ENCODE data around the gene PDP2.

PDP2 gene

GRCh38 chr16:66882702-66883101, 2.4 kb downstream of the PDP2 start:
- peaks cover 4 to 67% (median 46%) of the 10 kb centered on the region in 11 experiments; a peak in 20 of 22 replicates for H4K20me1 ChIP-seq
- H3K27me3 ChIP-seq: no peaks in the 10 kb centered on the region
- TF ChIP-seq Cebpa-rat (IDR thresholded peaks at IDR 0.05): no peak
- H3K27ac ChIP-seq: no peak overlapping the region
- peaks cover 31 to 95% (median 83%) of the 10 kb centered on the region in 10 experiments for H3K4me1 ChIP-seq
- H3K4me2 ChIP-seq: peak overlapping the region in 9 of 11 experiments; percentile 12 to 99 (median 96); a peak in 16 of 22 replicates
- H3K36me3 ChIP-seq: peaks cover 24 to 52% (median 38%) of the 10 kb centered on the region in 11 experiments
- H3K4me3 ChIP-seq: no peak overlapping the region
- H3K9ac ChIP-seq: no peak overlapping the region
- peaks cover 0 to 4% (median 0%) of the 10 kb centered on the region in 11 experiments; a peak in 3 of 22 replicates for H3K9me3 ChIP-seq (replicated peaks in 1 of 11)

GRCh38 chr16:66885491-66885890, 5.2 kb downstream of the PDP2 start:
- Histone ChIP-seq H3K4me2 (peak overlapping the region in 3 of 11 experiments; percentile 2 to 98 (median 90); a peak in 3 of 22 replicates), H3K27ac (no peak overlapping the region), H3K36me3 (peaks cover 24 to 71% (median 42%) of the 10 kb centered on the region in 11 experiments), H3K27me3 (no peaks in the 10 kb centered on the region), H3K4me3 (no peak overlapping the region), H3K9ac (0 out of 22 replicates have a peak overlapping the region, but pooled peaks of 1 of the 11 experiments have one; percentile 23), H3K9me3 (replicated peaks in 1 of 11) (no peaks in the 10 kb centered on the region), H4K20me1 (peaks cover 4 to 93% (median 59%) of the 10 kb centered on the region in 11 experiments; a peak in 20 of 22 replicates), H3K4me1 (peaks cover 10 to 83% (median 71%) of the 10 kb centered on the region in 10 experiments)
- TF ChIP-seq Cebpa-rat (IDR thresholded peaks at IDR 0.05): no peak

DNA sequence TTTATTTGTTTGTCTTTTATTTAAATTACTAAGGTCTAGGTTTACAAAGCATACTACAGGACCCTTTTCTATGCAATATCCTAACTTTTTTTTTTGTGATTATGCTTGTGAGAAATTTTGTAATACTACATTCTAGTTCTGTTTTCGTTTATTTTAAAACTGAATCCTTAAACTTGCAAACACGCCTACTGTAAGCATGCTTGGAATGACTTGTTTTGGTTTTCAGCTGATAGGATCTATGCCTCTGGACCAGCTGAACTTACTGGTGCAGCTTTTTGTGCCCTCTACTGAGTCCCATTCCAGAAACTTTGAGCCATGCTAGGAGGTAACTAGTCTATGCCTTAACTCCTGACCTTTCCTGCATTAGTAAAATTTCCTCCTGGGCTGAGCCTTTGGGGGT, 6.0 kb downstream of the PDP2 start:
- no peak for TF ChIP-seq Cebpa-rat (IDR thresholded peaks at IDR 0.05)
- Histone ChIP-seq H3K4me1 (peaks cover 10 to 80% (median 67%) of the 10 kb centered on the region in 10 experiments), H3K4me3 (no peak overlapping the region), H3K4me2 (peak overlapping the region in 7 of 11 experiments; percentile 1 to 31 (median 25); a peak in 7 of 22 replicates), H3K9ac (0 out of 22 replicates have a peak overlapping the region, but pooled peaks of 1 of the 11 experiments have one; percentile 3), H4K20me1 (peaks cover 4 to 99% (median 62%) of the 10 kb centered on the region in 11 experiments; a peak in 20 of 22 replicates), H3K27me3 (no peaks in the 10 kb centered on the region), H3K36me3 (peaks cover 24 to 80% (median 47%) of the 10 kb centered on the region in 11 experiments), H3K9me3 (replicated peaks in 1 of 11) (no peaks in the 10 kb centered on the region), H3K27ac (no peak overlapping the region)

DNA sequence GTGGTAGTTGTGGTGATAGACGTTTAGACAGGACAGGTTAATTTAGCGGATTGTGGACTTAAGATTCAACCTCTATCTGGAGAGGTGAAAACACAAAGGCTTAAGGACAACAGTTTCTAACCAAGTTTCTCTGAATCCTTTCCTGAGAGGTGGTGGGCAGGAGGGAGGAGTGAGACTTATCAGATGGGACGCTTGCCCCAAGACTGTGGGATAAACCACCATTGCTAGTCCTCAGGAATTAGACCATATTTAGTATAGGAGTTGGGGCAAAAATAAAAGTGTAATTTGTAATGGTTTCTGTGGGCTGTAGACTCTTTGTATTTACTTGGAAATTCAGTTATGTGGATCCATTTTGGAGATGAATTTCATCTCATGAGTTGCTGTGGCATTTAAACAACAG, 6.6 kb downstream of the PDP2 start:
- peak overlapping the region in 10 of 11 experiments; percentile 1 to 31 (median 18); a peak in 11 of 22 replicates for H3K4me2 ChIP-seq

DNA sequence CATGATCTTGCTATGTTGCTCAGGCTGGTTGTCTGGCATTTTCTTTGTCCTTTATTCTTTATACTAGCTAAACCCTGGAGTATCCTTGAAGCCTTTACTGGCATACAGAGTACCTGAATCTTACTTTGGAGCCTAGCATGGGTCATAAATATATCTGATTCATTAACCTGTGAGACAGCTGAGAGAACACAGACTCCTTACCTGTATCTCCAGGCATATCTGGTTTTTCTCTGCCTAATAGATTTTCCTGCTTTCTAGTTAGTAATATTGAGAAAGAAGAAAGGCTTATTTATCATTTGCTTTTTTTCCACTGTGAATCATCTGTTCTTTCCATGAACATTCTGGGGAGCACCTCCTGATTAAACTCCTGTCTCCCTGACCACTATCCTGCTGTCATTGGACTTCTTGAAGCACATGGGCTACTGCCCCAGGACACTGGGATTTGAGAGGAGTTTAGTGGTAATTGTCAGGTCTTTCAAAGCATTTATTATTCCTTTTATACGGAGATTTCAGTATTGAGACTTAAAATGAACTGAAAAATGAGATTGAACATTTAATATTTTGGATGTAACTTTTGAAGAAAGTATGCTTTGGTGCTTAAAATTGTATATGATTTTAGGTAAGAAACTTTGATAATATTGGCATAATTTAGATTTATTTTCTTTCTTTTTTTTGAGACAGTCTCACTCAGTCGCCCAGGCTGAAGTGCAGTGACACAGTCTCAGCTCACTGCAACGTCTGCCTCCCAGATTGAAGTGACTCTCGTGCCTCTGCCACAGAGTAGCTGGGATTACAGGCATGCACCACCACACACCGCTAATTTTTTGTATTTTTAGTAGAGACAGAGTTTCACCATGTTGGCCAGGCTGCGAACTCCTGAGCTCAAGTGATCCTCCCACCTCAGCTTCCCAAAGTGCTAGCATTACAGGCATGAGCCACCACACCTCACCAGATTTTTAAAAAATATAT, 8.6 kb downstream of the PDP2 start:
- Histone ChIP-seq H3K27ac (no peak overlapping the region), H3K4me2 (peak overlapping the region in 2 of 11 experiments; percentile 1 to 5; a peak in 2 of 22 replicates), H4K20me1 (peaks cover 4 to 84% (median 45%) of the 10 kb centered on the region in 11 experiments; a peak in 19 of 22 replicates), H3K4me1 (peaks cover 6 to 65% (median 53%) of the 10 kb centered on the region in 10 experiments), H3K27me3 (no peaks in the 10 kb centered on the region), H3K9me3 (replicated peaks in 1 of 11) (no peaks in the 10 kb centered on the region), H3K36me3 (peaks cover 21 to 73% (median 45%) of the 10 kb centered on the region in 11 experiments), H3K9ac (no peak overlapping the region), H3K4me3 (no peak overlapping the region)
- TF ChIP-seq Cebpa-rat (IDR thresholded peaks at IDR 0.05): no peak

More for the DNA sequence above, 6.6 kb downstream of the PDP2 start:
- Histone ChIP-seq H3K27ac (no peak overlapping the region), H3K4me1 (peaks cover 4 to 80% (median 65%) of the 10 kb centered on the region in 10 experiments; a peak in 18 of 20 replicates), H3K36me3 (peaks cover 24 to 86% (median 51%) of the 10 kb centered on the region in 11 experiments), H3K27me3 (no peaks in the 10 kb centered on the region), H4K20me1 (peaks cover 4 to 99% (median 56%) of the 10 kb centered on the region in 11 experiments; a peak in 20 of 22 replicates), H3K9me3 (replicated peaks in 1 of 11) (no peaks in the 10 kb centered on the region), H3K9ac (no peak overlapping the region), H3K4me3 (no peak overlapping the region)
- TF ChIP-seq Cebpa-rat (IDR thresholded peaks at IDR 0.05): no peak

DNA sequence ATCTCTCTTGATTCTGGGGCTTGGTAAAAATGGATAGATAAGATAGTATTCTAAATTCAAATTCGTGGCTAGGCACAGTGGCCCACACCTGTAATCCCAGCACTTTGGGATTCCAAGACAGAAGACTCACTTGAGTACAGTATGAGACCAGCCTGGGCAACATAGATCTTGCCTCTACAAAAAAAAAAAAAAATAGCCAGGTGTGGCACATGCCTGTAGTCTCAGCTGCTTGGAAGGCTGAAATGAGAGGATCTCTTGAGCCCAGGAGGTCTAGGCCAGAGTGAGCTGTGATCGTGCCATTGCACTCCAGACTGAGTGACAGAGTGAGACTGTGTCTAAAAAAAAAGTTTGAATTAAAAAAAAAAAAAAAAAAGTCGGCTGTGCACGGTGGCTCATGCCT, 9.3 kb downstream of the PDP2 start:
- Histone ChIP-seq H3K36me3 (peaks cover 15 to 66% (median 38%) of the 10 kb centered on the region in 11 experiments), H3K4me2 (peak overlapping the region in 1 of 11 experiments; percentile 1; a peak in 1 of 22 replicates), H3K9me3 (replicated peaks in 1 of 11) (no peaks in the 10 kb centered on the region), H4K20me1 (peaks cover 4 to 84% (median 43%) of the 10 kb centered on the region in 11 experiments; a peak in 19 of 22 replicates), H3K27me3 (no peaks in the 10 kb centered on the region), H3K4me1 (peaks cover 6 to 58% (median 46%) of the 10 kb centered on the region in 10 experiments), H3K4me3 (no peak overlapping the region), H3K9ac (no peak overlapping the region), H3K27ac (no peak overlapping the region)
- TF ChIP-seq Cebpa-rat (IDR thresholded peaks at IDR 0.05): no peak

DNA sequence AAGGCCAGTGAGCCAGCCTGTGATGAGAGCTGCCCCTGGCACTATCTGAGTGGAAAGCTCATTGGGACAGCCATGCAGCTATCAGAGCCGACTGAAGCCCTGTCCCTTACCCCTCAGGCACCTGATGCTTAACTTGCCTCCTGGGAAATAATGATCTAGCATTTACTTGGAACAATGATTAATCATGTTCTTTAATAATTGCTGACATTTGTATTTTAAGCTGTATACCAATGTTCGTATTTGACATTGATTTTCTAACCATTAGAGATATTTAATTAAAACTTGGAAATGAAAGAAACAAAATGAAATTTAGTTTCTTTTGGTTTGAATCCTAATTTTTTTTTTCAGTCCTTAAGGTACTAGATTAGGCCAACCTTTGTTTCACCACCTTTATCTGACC, 10.5 kb downstream of the PDP2 start:
- TF ChIP-seq Cebpa-rat (IDR thresholded peaks at IDR 0.05): no peak
- no peak overlapping the region for H3K4me3 ChIP-seq
- H3K4me2 ChIP-seq: no peak overlapping the region
- H3K36me3 ChIP-seq: peaks cover 3 to 55% (median 27%) of the 10 kb centered on the region in 11 experiments; a peak in 20 of 22 replicates
- H3K27me3 ChIP-seq: no peaks in the 10 kb centered on the region
- H4K20me1 ChIP-seq: peaks cover under 1 to 80% (median 31%) of the 10 kb centered on the region in 11 experiments; a peak in 17 of 22 replicates
- no peak overlapping the region for H3K9ac ChIP-seq
- H3K27ac ChIP-seq: no peak overlapping the region
- no peaks in the 10 kb centered on the region for H3K9me3 ChIP-seq (replicated peaks in 1 of 11)
- peaks cover 6 to 57% (median 44%) of the 10 kb centered on the region in 10 experiments for H3K4me1 ChIP-seq

DNA sequence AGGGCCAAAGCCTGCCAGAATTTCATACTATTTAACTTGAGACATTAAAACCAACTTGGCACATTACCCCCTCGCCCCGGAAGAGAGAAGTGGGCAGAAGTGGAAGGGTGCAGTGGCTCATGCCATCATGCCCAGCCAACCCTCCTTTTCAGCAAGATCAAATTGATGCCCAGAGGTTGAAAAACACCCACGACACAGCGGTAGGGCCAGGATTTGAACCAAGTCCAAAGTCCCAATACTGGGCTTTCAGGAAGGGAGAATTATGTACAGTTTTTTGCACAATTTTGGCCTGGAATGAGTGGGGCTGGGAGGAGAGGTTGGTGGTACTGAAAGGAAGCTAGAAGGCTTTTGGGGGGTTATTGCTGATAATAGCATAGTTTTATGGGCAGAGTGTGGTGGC, 11.0 kb downstream of the PDP2 start:
- Histone ChIP-seq H3K4me1 (peaks cover 6 to 61% (median 47%) of the 10 kb centered on the region in 10 experiments), H3K4me2 (no peak overlapping the region), H4K20me1 (peaks cover 0 to 78% (median 25%) of the 10 kb centered on the region in 11 experiments; a peak in 17 of 22 replicates), H3K9ac (no peak overlapping the region), H3K27me3 (no peaks in the 10 kb centered on the region), H3K4me3 (no peak overlapping the region), H3K36me3 (peaks cover 0 to 49% (median 21%) of the 10 kb centered on the region in 11 experiments; a peak in 18 of 22 replicates), H3K9me3 (replicated peaks in 1 of 11) (no peaks in the 10 kb centered on the region), H3K27ac (no peak overlapping the region)
- TF ChIP-seq Cebpa-rat (IDR thresholded peaks at IDR 0.05): no peak

All from BLaER1 treated with 17β-estradiol and CSF1 and Interleukin-3, amounts not matched to agents 10 nM and 100 nM (cell line).